SK-N-SH treated with all-trans-retinoic acid at 6 μM for 48 hours (cell line): ENCODE results near the gene SLFNL1.

ENCODE experiments used
- ATAC-seq: fragments of 200-7000 bp; cut with Tn5 transposase; 3 replicates; pipeline ENCODE4 v1.9.1; 2020; ENCODE audit warnings: mild to moderate bottlenecking, moderate library complexity
- ARNTL ChIP-seq: fragments of 450-650 bp; formaldehyde crosslinking; IDR thresholded peaks from 2 replicates; pipeline ENCODE4 v1.5.0; 2020; ENCODE audit warnings: low read depth, mild to moderate bottlenecking, moderate library complexity, borderline replicate concordance
- BACH2 ChIP-seq: fragments of 250-450 bp; sonication (Bioruptor Pico); IDR thresholded peaks from 2 replicates; pipeline ENCODE4 v1.9.0; 2021; ENCODE audit warnings: mild to moderate bottlenecking, borderline replicate concordance
- CSDC2 ChIP-seq: fragments of 250-450 bp; sonication (Bioruptor Pico); IDR thresholded peaks from 2 replicates; pipeline ENCODE4 v1.5.0; 2020; ENCODE audit warnings: mild to moderate bottlenecking, moderate library complexity
- ESRRG ChIP-seq: fragments of 250-450 bp; sonication (Bioruptor Pico); IDR thresholded peaks from 2 replicates; pipeline ENCODE4 v1.6.1; 2021; ENCODE audit warnings: mild to moderate bottlenecking
- GLIS3 ChIP-seq: fragments of 250-450 bp; sonication (Bioruptor Pico); IDR thresholded peaks from 2 replicates; pipeline ENCODE4 v1.5.0; 2020; ENCODE audit warnings: mild to moderate bottlenecking, moderate library complexity
- ISL1 ChIP-seq: fragments of 250-450 bp; sonication (Bioruptor Pico); IDR thresholded peaks from 2 replicates; pipeline ENCODE4 v2.1.2; 2022; ENCODE audit warnings: mild to moderate bottlenecking, moderate library complexity
- PATZ1 ChIP-seq: fragments of 250-450 bp; sonication (Bioruptor Pico); IDR thresholded peaks from 2 replicates; pipeline ENCODE4 v1.8.0; 2020; ENCODE audit warnings: mild to moderate bottlenecking, moderate library complexity, borderline replicate concordance
- SNAI2 ChIP-seq: fragments of 250-450 bp; sonication (Bioruptor Pico); IDR thresholded peaks from 2 replicates; pipeline ENCODE4 v1.5.0; 2020; ENCODE audit warnings: mild to moderate bottlenecking, moderate library complexity
- TCF4 ChIP-seq: fragments of 250-450 bp; sonication (Bioruptor Pico); IDR thresholded peaks from 2 replicates; pipeline ENCODE4 v1.8.0; 2021; ENCODE audit warnings: mild to moderate bottlenecking, moderate library complexity, borderline replicate concordance
- TOX ChIP-seq: fragments of 250-450 bp; sonication (Bioruptor Pico); IDR thresholded peaks from 2 replicates; pipeline ENCODE4 v1.8.0; 2021; ENCODE audit warnings: mild to moderate bottlenecking, moderate library complexity, borderline replicate concordance
- TSHZ2 ChIP-seq: fragments of 250-450 bp; sonication (Bioruptor Pico); IDR thresholded peaks from 2 replicates; pipeline ENCODE4 v1.5.0; 2020; ENCODE audit warnings: mild to moderate bottlenecking, moderate library complexity
- ZC3H10 ChIP-seq: fragments of 250-450 bp; sonication (Bioruptor Pico); IDR thresholded peaks from 2 replicates; pipeline ENCODE4 v1.5.1; 2021; ENCODE audit warnings: mild to moderate bottlenecking, moderate library complexity
- ZNF565 ChIP-seq: fragments of 450-650 bp; formaldehyde crosslinking; conservative IDR thresholded peaks from 2 replicates; pipeline ENCODE4 v1.5.0; 2020; ENCODE audit warnings: low read depth, mild to moderate bottlenecking, moderate library complexity
- ZNF70 ChIP-seq: fragments of 450-650 bp; formaldehyde crosslinking; IDR thresholded peaks from 2 replicates; pipeline ENCODE4 v1.5.0; 2020; ENCODE audit warnings: mild to moderate bottlenecking, moderate library complexity
- TF ChIP-seq, protein P1 (sequence below): fragments of 250-450 bp; sonication (Bioruptor Pico); IDR thresholded peaks from 2 replicates; pipeline ENCODE4 v1.5.1; 2020; ENCODE audit warnings: low read depth, mild to moderate bottlenecking, moderate library complexity
- TF ChIP-seq, protein P2 (sequence below): fragments of 250-450 bp; sonication (Bioruptor Pico); IDR thresholded peaks from 2 replicates; pipeline ENCODE4 v1.5.1; 2021; ENCODE audit warnings: mild to moderate bottlenecking, moderate library complexity
- TF ChIP-seq, protein P3 (sequence below): fragments of 250-450 bp; sonication (Bioruptor Pico); IDR thresholded peaks from 2 replicates; pipeline ENCODE4 v1.8.0; 2021; ENCODE audit warnings: low read depth, mild to moderate bottlenecking, moderate library complexity, borderline replicate concordance

Gene SLFNL1

GRCh38 chr1:40966417-40966816 is 55.1 kb downstream of the SLFNL1 start:
- TF ChIP-seq TCF4 (no peak), TSHZ2 (CRISPR knock-in tag) (no peak), GLIS3 (CRISPR knock-in tag) (no peak), ISL1 (CRISPR knock-in tag) (no peak), ESRRG (CRISPR knock-in tag) (no peak), ZC3H10 (no peak), BACH2 (CRISPR knock-in tag) (no peak), ZNF565 (CRISPR knock-in tag) (no peak), CSDC2 (CRISPR knock-in tag) (no peak), SNAI2 (CRISPR knock-in tag) (no peak), ARNTL (CRISPR knock-in tag) (no peak), TOX (CRISPR knock-in tag) (no peak), PATZ1 (CRISPR knock-in tag) (no peak), ZNF70 (CRISPR knock-in tag) (no peak)
- TF ChIP-seq, protein P1, sequence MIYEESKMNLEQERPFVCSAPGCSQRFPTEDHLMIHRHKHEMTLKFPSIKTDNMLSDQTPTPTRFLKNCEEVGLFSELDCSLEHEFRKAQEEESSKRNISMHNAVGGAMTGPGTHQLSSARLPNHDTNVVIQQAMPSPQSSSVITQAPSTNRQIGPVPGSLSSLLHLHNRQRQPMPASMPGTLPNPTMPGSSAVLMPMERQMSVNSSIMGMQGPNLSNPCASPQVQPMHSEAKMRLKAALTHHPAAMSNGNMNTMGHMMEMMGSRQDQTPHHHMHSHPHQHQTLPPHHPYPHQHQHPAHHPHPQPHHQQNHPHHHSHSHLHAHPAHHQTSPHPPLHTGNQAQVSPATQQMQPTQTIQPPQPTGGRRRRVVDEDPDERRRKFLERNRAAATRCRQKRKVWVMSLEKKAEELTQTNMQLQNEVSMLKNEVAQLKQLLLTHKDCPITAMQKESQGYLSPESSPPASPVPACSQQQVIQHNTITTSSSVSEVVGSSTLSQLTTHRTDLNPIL, result no peak
- TF ChIP-seq, protein P2, sequence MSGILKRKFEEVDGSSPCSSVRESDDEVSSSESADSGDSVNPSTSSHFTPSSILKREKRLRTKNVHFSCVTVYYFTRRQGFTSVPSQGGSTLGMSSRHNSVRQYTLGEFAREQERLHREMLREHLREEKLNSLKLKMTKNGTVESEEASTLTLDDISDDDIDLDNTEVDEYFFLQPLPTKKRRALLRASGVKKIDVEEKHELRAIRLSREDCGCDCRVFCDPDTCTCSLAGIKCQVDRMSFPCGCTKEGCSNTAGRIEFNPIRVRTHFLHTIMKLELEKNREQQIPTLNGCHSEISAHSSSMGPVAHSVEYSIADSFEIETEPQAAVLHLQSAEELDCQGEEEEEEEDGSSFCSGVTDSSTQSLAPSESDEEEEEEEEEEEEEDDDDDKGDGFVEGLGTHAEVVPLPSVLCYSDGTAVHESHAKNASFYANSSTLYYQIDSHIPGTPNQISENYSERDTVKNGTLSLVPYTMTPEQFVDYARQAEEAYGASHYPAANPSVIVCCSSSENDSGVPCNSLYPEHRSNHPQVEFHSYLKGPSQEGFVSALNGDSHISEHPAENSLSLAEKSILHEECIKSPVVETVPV (CRISPR knock-in tag), result no peak
- TF ChIP-seq, protein P3, sequence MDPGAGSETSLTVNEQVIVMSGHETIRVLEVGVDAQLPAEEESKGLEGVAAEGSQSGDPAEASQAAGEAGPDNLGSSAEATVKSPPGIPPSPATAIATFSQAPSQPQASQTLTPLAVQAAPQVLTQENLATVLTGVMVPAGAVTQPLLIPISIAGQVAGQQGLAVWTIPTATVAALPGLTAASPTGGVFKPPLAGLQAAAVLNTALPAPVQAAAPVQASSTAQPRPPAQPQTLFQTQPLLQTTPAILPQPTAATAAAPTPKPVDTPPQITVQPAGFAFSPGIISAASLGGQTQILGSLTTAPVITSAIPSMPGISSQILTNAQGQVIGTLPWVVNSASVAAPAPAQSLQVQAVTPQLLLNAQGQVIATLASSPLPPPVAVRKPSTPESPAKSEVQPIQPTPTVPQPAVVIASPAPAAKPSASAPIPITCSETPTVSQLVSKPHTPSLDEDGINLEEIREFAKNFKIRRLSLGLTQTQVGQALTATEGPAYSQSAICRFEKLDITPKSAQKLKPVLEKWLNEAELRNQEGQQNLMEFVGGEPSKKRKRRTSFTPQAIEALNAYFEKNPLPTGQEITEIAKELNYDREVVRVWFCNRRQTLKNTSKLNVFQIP (CRISPR knock-in tag), result no peak
- TF ChIP-seq, all 23 proteins: peak for 0
- ATAC-seq, result no peak
